ENCODE results near the gene DOCK2. TPM values are rescaled to one million over a fixed set of nuclear protein-coding genes. Genes with fewer than 3 reads are reported as not detected.

Gene DOCK2
- total and polyA plus RNA-seq, 9 of the 15 experiments (the other 6 are each of a cell fraction or from before 2014, with no cell fraction given): 4.5 to 42.6 (median 20.5) TPM

DNA sequence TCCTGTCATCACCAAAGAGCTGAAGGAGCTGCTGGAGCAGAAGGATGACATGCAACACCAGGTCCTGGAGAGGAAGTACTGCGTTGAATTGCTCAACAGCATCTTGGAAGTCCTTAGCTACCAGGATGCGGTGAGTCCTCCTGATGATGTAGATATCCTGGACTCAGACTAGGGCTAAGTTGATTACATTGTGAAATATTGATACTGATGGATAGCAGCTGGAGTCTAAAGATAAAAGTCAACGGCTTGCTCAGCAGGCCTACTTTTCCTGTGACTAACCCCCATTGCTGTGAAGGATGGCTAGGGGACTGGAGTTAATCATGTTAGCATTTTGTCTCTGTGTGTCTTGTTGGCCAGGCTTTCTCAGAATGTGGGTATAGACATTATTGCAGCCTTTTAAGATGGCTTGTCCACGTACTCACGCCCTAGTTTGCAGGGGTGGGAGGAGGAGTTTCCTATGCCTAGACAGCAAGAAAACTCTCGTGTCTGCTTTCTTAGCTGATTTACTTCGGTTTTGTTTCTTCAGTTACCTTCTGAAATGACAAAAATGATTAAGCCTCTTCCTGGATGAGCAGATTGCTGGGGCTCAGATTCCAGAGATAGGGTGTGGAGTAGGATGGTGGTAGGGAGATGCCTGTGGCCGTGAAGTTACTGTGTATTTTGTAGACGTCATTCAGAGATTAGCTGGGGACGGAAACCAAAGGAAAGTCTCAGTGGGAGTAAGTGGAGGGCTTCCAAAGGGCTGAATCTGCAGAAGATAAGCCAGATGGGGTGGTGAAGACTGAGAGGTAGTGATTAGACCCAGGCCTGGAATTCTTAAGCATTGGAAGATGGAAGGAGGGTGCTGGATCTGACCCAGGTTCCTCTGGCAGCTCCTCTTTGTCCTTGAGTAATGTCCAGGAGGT lies 166.3 kb downstream of the DOCK2 start (continued):
- TF ChIP-seq, protein P1, sequence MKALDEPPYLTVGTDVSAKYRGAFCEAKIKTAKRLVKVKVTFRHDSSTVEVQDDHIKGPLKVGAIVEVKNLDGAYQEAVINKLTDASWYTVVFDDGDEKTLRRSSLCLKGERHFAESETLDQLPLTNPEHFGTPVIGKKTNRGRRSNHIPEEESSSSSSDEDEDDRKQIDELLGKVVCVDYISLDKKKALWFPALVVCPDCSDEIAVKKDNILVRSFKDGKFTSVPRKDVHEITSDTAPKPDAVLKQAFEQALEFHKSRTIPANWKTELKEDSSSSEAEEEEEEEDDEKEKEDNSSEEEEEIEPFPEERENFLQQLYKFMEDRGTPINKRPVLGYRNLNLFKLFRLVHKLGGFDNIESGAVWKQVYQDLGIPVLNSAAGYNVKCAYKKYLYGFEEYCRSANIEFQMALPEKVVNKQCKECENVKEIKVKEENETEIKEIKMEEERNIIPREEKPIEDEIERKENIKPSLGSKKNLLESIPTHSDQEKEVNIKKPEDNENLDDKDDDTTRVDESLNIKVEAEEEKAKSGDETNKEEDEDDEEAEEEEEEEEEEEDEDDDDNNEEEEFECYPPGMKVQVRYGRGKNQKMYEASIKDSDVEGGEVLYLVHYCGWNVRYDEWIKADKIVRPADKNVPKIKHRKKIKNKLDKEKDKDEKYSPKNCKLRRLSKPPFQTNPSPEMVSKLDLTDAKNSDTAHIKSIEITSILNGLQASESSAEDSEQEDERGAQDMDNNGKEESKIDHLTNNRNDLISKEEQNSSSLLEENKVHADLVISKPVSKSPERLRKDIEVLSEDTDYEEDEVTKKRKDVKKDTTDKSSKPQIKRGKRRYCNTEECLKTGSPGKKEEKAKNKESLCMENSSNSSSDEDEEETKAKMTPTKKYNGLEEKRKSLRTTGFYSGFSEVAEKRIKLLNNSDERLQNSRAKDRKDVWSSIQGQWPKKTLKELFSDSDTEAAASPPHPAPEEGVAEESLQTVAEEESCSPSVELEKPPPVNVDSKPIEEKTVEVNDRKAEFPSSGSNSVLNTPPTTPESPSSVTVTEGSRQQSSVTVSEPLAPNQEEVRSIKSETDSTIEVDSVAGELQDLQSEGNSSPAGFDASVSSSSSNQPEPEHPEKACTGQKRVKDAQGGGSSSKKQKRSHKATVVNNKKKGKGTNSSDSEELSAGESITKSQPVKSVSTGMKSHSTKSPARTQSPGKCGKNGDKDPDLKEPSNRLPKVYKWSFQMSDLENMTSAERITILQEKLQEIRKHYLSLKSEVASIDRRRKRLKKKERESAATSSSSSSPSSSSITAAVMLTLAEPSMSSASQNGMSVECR (CRISPR knock-in tag; IDR thresholded peaks at IDR 0.05): no peak
- peak in 1 of 2 experiments; percentile 38; a peak in 2 of 4 replicates for TF ChIP-seq TBL1XR1 (IDR thresholded peaks at IDR 0.05; ENCODE audit: low read length in 2 of 2)
- TF ChIP-seq NCOR1 (IDR thresholded peaks at IDR 0.05): peak; percentile 74
- TF ChIP-seq ZNF140 (CRISPR knock-in tag; IDR thresholded peaks at IDR 0.05): no peak
- no peak for TF ChIP-seq ZNF586 (CRISPR knock-in tag; conservative IDR thresholded peaks at IDR 0.05)
- no peak for TF ChIP-seq ZBTB17 (CRISPR knock-in tag; IDR thresholded peaks at IDR 0.05)
- TF ChIP-seq PPARD (CRISPR knock-in tag; IDR thresholded peaks at IDR 0.05): no peak
- TF ChIP-seq, protein P2, sequence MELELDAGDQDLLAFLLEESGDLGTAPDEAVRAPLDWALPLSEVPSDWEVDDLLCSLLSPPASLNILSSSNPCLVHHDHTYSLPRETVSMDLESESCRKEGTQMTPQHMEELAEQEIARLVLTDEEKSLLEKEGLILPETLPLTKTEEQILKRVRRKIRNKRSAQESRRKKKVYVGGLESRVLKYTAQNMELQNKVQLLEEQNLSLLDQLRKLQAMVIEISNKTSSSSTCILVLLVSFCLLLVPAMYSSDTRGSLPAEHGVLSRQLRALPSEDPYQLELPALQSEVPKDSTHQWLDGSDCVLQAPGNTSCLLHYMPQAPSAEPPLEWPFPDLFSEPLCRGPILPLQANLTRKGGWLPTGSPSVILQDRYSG (tag; conservative IDR thresholded peaks at IDR 0.05; ENCODE audit: low read depth): no peak
- TF ChIP-seq, protein P3, sequence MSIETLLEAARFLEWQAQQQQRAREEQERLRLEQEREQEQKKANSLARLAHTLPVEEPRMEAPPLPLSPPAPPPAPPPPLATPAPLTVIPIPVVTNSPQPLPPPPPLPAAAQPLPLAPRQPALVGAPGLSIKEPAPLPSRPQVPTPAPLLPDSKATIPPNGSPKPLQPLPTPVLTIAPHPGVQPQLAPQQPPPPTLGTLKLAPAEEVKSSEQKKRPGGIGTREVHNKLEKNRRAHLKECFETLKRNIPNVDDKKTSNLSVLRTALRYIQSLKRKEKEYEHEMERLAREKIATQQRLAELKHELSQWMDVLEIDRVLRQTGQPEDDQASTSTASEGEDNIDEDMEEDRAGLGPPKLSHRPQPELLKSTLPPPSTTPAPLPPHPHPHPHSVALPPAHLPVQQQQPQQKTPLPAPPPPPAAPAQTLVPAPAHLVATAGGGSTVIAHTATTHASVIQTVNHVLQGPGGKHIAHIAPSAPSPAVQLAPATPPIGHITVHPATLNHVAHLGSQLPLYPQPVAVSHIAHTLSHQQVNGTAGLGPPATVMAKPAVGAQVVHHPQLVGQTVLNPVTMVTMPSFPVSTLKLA (conservative IDR thresholded peaks at IDR 0.05): no peak
- TF ChIP-seq HNRNPUL1 (IDR thresholded peaks at IDR 0.05; ENCODE audit: low read length): no peak
- TF ChIP-seq, protein P4, sequence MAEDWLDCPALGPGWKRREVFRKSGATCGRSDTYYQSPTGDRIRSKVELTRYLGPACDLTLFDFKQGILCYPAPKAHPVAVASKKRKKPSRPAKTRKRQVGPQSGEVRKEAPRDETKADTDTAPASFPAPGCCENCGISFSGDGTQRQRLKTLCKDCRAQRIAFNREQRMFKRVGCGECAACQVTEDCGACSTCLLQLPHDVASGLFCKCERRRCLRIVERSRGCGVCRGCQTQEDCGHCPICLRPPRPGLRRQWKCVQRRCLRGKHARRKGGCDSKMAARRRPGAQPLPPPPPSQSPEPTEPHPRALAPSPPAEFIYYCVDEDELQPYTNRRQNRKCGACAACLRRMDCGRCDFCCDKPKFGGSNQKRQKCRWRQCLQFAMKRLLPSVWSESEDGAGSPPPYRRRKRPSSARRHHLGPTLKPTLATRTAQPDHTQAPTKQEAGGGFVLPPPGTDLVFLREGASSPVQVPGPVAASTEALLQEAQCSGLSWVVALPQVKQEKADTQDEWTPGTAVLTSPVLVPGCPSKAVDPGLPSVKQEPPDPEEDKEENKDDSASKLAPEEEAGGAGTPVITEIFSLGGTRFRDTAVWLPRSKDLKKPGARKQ (CRISPR knock-in tag; IDR thresholded peaks at IDR 0.05): no peak
- TF ChIP-seq ZNF696 (CRISPR knock-in tag; conservative IDR thresholded peaks at IDR 0.05): no peak
- TF ChIP-seq SMARCE1 (IDR thresholded peaks at IDR 0.05): no peak; the same call in none of the 2 replicates
- no peak for TF ChIP-seq RBM39 (optimal IDR thresholded peaks at IDR 0.05; ENCODE audit: low read depth, low read length)
- no peak for TF ChIP-seq TEAD2 (tag; IDR thresholded peaks at IDR 0.05)
- TF ChIP-seq BACH1 (tag; IDR thresholded peaks at IDR 0.05): no peak
- peak; percentile 26; the same call in 1 of the 2 replicates for TF ChIP-seq RFX1 (IDR thresholded peaks at IDR 0.05)
- TF ChIP-seq MAFG (tag; conservative IDR thresholded peaks at IDR 0.05): no peak
- TF ChIP-seq NCOA1 (IDR thresholded peaks at IDR 0.05; ENCODE audit: low read depth): peak; percentile 60; the same call in 1 of the 2 replicates

All from K562 (cell line).